GM18861 (cell line): Measurements from ENCODE around the gene THSD7B.

ENCODE experiments used
- ATAC-seq: cut with Tn5 transposase; IDR thresholded peaks from one replicate; pipeline ENCODE4 v1.9.1; 2021; ENCODE audit not compliant: unreplicated experiment

The THSD7B gene

DNA sequence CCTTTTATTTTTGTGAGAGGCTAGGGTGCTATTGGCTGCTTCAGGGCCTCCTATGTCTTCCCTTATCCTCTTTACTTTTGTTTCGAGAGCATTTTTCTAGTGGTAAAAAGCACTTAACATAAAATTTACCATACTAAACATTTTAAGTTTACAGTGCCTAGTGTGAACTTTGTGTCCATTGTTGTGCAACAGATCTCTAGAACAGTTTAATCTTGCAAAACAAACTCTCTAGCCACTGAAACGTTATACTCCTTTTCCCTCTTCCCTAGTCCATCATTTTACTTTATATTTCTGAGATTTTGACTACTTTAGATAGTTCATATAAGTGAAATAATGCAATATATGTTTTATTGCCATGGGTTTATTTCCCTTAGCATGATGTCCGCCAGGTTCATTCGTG, 580.6 kb downstream of the THSD7B start:
- ATAC-seq = no peak

DNA sequence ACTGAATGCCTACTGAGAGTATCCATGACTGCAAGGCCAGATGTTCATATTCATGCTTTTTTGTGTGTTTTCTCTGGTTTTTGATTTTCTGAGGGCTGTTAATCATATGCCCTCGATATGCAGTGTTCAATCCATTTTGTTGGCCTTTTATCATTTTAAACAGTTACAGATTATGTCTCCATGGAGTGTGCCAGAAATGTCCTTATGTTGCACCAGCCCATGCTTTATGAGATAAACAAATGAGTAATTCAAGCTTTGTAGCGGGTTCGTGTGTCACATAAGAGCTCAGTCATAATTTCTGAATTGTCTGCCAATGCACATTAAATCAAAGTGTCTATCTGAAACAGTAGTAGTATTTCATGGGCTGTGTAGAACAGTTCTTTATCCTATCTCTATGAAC, 583.0 kb downstream of the THSD7B start:
- no peak for ATAC-seq

DNA sequence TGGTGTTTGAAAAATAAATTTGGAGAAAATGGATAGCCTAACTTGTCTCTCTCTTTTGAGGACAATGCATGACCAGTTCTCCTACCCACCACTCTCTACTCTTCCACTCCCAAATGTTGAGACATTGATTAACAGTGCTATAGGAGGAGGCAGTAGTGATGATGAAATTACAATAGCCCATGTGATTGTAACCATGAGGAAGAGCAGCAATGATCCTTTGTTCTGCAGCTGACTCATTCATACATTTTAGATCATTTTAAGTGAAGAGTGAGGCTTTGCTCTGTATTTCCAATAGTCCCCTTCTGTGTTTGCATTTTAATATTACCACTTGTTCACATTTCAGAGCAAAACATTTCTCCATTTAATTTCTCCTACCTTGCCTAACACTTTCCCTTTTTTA, 592.3 kb downstream of the THSD7B start:
- ATAC-seq = no peak

GRCh38 chr2:137367361-137367760, 602.0 kb downstream of the THSD7B start:
- no peak for ATAC-seq

DNA sequence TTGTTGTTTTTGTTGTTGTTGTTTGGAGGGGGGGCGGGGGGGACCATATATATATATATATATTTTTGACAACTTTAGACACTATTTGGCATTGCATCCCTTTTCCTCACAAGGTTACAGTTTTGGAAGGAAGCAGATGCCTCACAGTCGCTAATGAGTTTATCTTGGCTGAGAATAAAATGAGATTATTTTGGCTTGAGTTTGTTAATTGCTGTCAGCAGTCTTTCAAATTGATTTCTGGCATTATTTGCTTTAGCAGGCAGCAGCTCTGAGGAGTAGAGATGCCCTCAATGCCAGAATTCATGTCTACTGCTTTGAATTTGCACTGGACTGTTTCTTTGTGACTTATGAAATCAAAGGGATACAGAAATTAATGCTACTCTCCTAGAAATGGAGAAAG, 603.8 kb downstream of the THSD7B start:
- no peak for ATAC-seq

DNA sequence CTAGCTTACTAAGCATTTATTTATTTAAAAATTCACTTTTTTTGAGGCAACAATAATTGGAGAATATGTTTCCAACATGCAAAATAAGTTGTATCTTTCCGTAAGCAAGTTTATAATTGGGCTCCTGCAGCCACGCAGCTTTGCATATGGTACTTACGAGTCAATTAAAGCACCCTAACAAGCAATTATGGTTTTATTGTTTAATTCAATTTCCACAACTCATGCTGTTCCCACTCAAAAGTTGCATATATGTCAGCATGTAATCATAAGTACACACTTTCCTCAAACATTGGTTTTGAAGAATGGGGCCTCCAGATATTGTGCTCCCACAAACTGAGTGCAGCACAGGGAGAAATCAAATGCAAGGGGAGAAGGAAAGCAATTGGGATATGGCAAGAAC, 613.8 kb downstream of the THSD7B start:
- ATAC-seq = no peak

DNA sequence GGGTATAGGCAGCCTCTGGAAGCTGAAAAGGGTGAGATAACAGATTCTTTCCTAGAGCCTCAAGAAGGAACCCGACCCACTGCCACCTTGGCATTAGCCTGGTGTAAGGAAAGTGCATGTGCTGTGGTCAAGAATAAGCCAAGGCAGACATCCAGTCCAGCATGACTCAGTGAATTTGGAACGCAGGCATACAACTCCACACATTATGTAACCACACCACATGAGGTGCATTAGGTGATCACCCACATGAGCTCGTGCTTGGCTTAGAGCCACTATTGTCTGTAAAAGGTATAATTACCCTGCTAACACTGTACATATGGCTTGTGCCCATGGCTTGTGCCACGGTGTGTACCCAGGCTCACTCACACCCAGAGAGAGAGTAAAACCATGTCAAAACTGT, 615.3 kb downstream of the THSD7B start:
- no peak for ATAC-seq

- ATAC-seq = no peak
Observed at GRCh38 chr2:137381731-137382130, 616.4 kb downstream of the THSD7B start.

GRCh38 chr2:137383391-137383790, 618.0 kb downstream of the THSD7B start:
- ATAC-seq = no peak

- ATAC-seq = no peak
Observed at GRCh38 chr2:137387044-137387443, 621.7 kb downstream of the THSD7B start.

DNA sequence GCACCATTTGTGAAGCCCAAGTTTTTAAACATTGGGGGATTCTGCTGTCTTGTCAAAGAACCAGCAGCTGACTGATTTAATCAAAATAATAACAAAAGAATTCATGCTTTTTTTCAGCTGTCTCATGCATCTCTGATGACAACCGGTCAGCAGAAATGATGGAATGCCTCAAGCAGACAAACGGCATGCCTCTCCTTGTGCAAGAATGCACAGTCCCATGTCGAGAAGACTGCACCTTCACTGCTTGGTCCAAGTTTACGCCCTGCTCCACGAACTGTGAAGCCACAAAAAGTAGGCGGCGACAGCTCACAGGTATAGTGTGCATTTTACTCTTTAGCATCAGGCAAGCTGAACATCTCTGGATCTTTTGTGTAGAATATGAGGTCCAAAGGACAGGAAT, 640.2 kb downstream of the THSD7B start:
- ATAC-seq = no peak

DNA sequence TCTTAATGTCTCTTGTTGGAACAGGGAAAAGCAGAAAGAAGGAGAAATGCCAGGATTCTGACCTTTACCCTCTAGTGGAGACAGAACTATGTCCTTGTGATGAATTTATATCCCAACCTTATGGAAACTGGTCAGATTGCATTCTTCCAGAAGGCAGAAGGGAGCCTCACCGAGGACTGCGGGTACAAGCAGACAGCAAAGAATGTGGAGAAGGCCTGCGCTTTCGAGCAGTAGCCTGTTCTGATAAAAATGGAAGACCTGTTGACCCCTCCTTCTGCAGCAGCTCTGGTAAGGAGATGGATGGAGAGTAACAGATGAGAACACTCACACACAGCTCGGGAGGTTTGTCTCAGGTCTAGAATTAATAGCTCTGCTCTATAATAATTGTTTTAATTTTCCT, 646.2 kb downstream of the THSD7B start:
- no peak for ATAC-seq

- no peak for ATAC-seq
Observed at GRCh38 chr2:137420744-137421143, 655.4 kb downstream of the THSD7B start.

- no peak for ATAC-seq
Observed at GRCh38 chr2:137435162-137435561, 669.8 kb downstream of the THSD7B start.

DNA sequence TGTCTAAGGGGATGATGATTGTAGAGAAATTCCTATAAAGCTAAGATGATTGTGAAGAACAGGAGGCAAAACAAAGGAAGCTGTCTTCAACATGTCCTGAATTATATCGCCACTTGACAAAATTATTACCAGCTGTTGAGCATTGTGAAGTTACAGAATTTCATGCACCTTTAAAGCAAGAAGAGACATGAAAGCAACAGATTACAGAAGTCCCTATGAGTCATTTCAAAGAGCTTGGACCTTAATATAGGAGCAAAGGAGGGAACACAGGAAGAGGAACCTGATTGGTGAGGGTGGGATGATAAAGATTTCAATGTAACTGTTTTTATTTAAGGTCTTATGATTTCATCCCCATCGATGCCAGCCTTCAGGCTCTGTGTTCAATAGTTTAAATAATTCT, 672.0 kb downstream of the THSD7B start:
- no peak for ATAC-seq

DNA sequence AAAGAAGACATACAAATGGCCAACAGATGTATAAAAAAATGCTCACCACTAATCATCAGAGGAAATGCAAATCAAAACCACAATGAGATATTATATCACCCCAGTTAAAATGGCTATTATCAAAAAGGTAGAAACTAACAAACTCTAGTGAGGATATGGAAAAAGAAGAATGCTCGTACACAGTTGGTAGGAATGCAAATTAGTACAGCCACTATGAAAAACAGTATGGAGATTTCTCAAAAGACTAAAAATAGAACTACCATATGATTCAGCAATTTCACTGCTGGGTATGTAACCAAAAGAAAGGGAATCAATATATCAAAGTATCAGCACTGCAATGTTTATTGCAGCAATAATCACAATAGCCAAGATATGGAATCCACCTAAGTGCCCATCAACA, 679.6 kb downstream of the THSD7B start:
- ATAC-seq = no peak

- ATAC-seq = no peak
Observed at GRCh38 chr2:137449454-137449853, 684.1 kb downstream of the THSD7B start.

DNA sequence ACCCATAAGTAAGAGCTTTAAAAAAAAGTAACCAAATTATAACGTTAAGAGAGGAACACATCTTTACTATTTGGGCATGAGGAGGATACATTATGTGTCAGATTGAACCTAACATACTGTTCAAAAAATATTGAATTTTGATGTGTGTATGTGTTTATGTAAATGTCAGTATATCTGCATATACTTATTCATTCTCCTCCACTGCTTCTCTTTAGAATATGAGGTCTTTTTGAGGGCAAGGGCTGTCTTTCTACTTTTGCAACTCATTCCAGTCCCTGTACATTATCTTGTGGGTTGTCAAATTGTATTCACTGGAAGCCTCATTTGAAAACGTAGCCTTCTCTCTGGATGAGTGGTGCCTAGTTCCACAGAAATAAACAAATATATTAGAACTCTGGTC, 689.5 kb downstream of the THSD7B start:
- no peak for ATAC-seq

GRCh38 chr2:137467246-137467862, 702.0 kb downstream of the THSD7B start:
- peak; percentile 80 for ATAC-seq

DNA sequence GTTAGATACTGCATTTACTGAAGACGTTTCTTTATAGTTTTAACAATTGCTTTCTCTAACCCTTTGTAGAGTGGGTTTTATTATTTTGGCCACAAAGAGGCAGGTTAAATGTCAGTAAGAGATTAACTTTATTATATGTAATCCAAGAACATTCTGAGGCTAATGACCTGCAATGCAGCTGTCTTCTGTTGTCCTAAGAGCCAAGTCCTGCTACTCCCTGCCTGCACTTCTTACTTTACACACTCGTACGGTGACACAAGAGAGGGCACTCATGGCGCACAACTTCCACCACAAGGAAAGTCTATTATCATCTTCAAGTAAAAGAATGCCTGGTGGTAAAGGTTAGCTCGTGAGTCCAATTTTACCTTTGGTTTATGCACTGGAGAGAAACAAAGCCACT, 727.9 kb downstream of the THSD7B start:
- no peak for ATAC-seq

GRCh38 chr2:137500599-137500998, 735.3 kb downstream of the THSD7B start:
- no peak for ATAC-seq

DNA sequence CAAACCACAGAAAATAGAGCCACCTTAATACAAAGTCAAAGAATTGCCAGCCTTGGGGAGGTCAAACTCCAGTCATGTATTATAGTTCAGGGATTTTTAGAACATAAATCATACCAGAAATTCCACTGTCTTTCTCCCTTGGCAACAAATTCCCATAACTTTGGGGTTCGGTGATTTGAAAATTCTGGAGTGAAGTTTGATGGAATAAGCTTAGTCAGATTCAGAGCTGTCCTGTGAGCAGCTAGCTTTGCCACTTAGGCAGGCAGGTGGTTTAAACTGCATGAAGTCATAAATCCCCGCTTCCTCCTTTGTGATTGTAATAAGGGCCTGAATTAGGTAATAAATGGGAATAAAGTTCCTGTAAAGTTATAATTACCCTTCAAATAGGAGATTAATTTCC, 741.9 kb downstream of the THSD7B start:
- ATAC-seq = no peak

DNA sequence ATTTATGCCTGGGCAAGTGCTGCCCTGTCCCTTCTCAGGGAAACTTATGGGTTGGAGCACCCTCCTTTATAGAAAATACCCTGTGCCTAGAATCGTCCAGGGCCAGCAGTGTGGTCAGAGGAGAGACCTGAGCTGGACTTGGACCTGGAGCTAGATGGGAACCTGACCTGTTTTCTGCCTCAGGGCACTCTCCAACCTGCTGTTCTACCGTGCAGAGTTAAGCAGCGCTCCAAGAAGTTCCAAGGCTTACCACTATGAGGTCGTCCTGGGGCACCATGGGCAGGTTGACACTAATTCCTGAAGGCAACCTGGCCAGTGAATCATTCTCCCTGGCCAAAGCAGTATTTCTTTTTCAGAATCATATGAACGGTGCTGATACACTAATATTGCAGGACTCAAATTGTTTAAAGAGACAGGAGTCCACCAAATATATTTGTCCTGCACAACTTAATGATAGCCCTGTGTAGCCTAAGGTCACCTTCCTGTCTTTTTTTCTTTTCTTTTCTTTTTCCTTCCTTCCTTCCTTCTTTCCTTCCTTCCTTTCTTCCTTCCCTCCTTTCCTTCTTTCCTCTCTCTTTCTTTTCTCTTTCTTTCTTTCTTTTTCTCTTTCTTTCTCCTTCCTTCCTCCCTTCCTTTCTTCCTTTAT, 743.5 kb downstream of the THSD7B start:
- no peak for ATAC-seq
